Measurements from ENCODE around the gene LDHD.
A peak's percentile ranks its signal among the peaks of the same experiment; 100 is the strongest.

LDHD gene

DNA sequence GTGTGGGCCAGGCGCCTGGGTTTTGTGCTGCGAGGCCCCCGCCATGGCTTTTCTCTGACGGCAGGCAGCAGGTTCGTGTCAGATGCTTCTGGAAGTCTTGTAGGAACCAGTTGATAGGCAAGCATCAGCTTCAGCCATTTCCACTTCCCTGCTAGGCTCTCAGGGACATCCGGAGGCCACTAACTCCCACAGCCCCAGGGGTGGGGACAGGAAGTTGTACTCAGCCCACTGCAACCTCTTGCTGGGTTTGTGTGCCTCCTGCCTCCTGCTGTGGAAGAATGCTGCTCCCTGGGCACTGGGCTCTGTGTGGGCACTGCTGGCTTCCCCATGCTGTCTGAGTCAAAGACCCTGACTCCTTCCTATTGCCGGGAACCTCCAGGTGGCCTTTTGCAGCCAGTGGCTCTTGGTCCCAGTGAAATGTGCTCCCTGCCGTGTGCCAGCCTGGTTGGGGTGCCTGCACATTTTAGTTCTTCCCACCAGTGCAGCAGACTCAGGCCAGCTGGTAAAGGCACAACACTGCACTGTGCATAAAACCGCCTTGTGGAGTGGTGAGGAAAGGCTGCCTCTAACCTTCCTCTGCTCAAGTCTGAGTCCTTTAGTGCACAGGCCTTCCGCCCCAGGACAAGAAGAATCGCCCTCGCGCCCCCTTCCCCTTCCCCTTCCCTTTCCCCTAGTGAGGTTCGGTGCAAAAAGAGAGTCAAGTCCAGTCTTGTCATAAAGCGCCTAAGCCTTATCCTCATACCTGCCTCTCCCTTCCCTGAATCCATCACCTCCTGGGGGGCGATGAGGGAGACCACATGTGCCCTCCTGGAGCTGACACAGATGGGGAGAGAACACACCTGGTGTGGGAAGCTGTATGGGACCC is 16.6 kb downstream of the LDHD start:
- no peak for DNase-seq (ENCODE audit: low read depth)
- TF ChIP-seq, protein P1, sequence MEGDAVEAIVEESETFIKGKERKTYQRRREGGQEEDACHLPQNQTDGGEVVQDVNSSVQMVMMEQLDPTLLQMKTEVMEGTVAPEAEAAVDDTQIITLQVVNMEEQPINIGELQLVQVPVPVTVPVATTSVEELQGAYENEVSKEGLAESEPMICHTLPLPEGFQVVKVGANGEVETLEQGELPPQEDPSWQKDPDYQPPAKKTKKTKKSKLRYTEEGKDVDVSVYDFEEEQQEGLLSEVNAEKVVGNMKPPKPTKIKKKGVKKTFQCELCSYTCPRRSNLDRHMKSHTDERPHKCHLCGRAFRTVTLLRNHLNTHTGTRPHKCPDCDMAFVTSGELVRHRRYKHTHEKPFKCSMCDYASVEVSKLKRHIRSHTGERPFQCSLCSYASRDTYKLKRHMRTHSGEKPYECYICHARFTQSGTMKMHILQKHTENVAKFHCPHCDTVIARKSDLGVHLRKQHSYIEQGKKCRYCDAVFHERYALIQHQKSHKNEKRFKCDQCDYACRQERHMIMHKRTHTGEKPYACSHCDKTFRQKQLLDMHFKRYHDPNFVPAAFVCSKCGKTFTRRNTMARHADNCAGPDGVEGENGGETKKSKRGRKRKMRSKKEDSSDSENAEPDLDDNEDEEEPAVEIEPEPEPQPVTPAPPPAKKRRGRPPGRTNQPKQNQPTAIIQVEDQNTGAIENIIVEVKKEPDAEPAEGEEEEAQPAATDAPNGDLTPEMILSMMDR (IDR thresholded peaks at IDR 0.05; ENCODE audit: insufficient read depth, low read depth, low read length, missing control alignments), result no peak
- no peak overlapping the region for H3K4me3 ChIP-seq (ENCODE audit: low read length)

DNA sequence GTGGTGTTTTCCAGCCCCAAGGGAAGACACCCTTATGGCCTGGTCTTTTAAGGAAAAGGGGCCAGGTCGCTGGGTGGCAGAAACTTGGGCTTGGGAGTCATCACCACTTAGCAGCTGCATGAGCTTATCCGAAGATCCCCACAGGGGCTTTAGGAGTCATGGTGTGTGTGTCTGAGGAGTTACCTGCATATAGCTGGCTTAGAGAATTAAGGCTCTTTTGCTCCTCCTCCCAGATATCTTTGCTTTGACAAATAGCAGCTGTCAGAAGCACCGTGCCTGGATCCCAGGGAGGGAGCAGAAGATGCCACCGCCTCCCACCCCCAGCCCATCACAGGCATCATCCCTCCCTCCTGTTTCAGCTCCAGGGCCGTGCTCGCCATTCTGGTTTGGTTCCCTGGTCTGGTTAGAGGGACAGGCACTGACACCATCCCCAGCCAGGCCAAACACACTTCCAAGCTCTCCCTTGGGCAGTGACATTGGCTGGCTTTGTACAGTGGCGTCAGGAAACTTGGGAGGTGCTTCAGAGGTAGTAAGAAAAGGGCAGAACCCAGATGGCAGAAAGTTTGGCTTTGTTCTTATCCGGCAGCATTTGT is 17.4 kb downstream of the LDHD start:
- H3K4me3 ChIP-seq (ENCODE audit: low read length), result no peak overlapping the region
- no peak for DNase-seq (ENCODE audit: low read depth)
- TF ChIP-seq, protein P1 (IDR thresholded peaks at IDR 0.05; ENCODE audit: insufficient read depth, low read depth, low read length, missing control alignments), result no peak

DNA sequence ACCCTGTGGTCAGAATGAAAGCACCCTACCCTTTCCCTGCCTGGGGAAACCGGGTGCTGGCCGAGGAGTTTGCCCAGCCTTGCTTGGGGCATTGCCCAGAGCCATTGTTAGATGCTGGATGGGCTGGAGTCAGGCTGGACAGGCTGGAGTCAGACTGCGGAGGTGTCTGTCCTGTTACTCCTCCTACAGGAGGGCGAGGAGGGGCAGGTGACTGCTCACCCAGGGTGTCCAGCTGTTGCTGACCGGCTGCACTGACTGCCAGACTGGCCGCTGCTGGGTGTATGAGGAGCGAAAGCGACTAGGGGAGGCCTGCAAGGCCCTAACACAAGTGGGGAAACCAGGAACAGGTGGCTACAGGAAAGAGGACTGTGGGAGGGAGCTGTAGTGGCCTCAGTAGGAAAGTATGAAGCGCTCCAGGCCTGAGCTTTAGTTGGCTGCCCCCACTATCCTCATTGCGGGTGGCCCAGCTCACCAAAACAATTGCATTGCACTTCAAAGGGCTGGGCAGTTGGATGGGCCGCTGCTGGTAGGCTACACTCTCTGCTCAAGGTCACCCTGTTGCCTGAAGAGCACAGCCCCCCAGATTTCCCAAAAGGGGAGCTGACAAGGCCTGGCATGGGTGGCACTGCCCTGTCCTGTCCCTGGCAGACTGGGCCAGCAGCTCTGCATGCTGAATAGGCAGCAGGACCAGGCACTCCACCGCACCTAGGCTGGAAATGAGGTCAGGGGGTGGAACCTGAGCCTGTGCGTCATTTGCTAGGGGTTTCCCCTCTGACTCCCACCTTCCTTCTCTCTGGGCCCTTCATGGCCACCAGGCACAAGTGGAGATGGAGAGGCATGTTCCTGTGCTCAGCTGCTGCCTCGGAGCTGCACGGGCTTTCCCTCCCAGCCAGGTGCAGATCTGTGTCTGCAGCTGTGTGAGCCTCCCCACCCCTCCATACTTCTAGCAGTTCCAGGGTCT is 18.4 kb downstream of the LDHD start:
- H3K4me3 ChIP-seq (ENCODE audit: low read length), result no peak overlapping the region
- no peak for DNase-seq (ENCODE audit: low read depth)
- TF ChIP-seq, protein P1 (IDR thresholded peaks at IDR 0.05; ENCODE audit: insufficient read depth, low read depth, low read length, missing control alignments), result no peak

DNA sequence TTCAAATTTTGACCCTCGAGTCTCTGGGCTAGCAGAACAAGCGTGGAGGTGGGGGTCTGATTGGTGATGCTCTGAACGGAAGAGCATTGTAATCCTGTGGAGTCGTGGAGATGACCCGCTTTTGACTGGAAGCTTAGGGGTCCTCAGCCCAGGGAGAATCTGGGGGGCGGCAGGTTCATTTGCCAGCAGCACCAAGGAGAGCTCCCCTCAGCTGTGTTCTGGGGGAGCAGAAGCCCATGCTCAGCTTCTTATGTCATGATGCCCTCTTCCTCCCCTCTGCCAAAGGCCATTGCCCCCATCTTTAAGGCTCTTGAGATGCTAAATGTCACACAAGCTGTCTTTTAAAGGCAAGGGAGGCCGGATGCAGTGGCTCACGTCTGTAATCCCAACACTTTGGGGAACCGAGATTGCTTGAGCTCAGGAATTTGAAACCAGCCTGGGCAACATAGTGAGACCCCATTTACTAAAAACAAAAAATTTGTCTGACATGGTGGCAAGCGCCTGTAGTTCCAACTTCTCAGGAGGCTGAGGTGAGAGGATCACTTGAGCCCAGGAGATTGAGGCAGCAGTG is 19.3 kb downstream of the LDHD start:
- DNase-seq (ENCODE audit: low read depth), result no peak
- TF ChIP-seq, protein P1 (IDR thresholded peaks at IDR 0.05; ENCODE audit: insufficient read depth, low read depth, low read length, missing control alignments), result no peak
- H3K4me3 ChIP-seq (ENCODE audit: low read length), result no peak overlapping the region

DNA sequence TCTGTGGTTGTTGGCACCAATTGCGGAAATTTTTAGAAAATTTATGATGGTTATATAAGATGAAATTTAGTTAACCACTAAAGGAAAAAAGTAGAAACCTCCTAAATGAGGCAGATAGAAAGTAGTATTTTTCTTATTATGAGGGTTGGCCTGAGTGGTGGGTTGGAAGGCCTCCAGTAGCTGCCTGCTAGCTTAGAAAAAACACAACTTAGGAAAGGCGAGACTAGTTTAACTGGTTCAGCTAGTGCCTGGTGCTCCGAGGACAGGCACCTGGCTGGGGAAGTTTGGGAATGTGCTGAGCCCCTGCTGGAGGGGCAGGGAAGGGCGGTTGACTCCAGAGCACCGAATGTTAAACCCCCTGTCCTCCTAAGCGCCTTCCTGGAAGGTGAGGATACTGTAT is 19.9 kb downstream of the LDHD start:
- DNase-seq (ENCODE audit: low read depth), result peak; percentile 87
- TF ChIP-seq, protein P1 (IDR thresholded peaks at IDR 0.05; ENCODE audit: insufficient read depth, low read depth, low read length, missing control alignments), result peak; percentile 82
- H3K4me3 ChIP-seq (ENCODE audit: low read length), result no peak overlapping the region

DNA sequence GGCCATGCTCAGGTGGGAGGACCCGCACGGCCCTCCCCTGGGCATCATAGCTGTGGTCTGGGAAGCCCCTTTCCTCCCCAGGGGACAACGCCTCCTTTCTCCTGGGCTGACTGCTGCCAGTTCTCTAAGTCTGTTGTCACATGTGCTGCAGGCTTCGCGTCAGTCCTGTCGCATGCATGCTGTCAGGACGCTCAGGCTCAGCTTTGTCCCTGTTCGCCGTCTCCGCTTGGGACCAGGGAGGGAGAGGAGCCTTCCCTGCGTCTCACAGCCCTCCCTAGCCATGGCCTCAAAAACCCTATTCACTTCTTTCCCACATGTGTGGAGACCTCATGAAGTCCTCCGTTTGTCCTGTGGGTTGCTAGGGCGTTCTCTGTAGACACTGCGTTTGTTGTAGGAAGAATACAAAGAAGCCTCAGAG is 21.4 kb downstream of the LDHD start:
- DNase-seq (ENCODE audit: low read depth), result no peak
- no peak overlapping the region for H3K4me3 ChIP-seq (ENCODE audit: low read length)
- TF ChIP-seq, protein P1 (IDR thresholded peaks at IDR 0.05; ENCODE audit: insufficient read depth, low read depth, low read length, missing control alignments), result no peak

All from epithelial cell of esophagus (primary cell).